Natural killer cell (primary cell): ENCODE measurements around the gene TMEM269. TPM values are rescaled to one million over a fixed set of nuclear protein-coding genes. Genes with fewer than 3 reads are reported as not detected.

Experiments
- ATAC-seq, 3 donors: fragments of 150-1000 bp in 2 of 3; fragments of 200-7000 bp in 1 of 3; cut with Tn5 transposase; 1 replicate in 1 of 3; 2 replicates in 2 of 3; pipeline ENCODE4 v1.10.0; 2021; ENCODE audit warnings: mild to moderate bottlenecking in 2 of 3, moderate library complexity in 2 of 3
- DNase-seq, 2 donors: peaks; one replicate each; pipeline versions ENCODE4 v3.0.0 to v3.0.0-alpha.2; 2013 to 2021; ENCODE audit warnings: mixed read lengths in 1 of 2
- H3K27ac ChIP-seq: one replicate; pipeline ENCODE4 v1.5.1; 2013; ENCODE audit warnings: mild to moderate bottlenecking, low read length
- H3K27me3 ChIP-seq: one replicate; pipeline ENCODE4 v1.6.1; 2013; ENCODE audit warnings: low read length; ENCODE audit not compliant: control insufficient read depth, insufficient read depth
- H3K36me3 ChIP-seq: one replicate; pipeline ENCODE4 v1.6.1; 2013; ENCODE audit warnings: low read length; ENCODE audit not compliant: control insufficient read depth, insufficient read depth
- H3K4me1 ChIP-seq: one replicate; pipeline ENCODE4 v1.6.1; 2013; ENCODE audit warnings: low read length; ENCODE audit not compliant: control insufficient read depth, insufficient read depth
- H3K4me3 ChIP-seq: one replicate; pipeline ENCODE4 v1.5.1; 2013; ENCODE audit warnings: low read length
- H3K9me3 ChIP-seq: one replicate; pipeline ENCODE4 v1.6.1; 2013; ENCODE audit warnings: low read length; ENCODE audit not compliant: control insufficient read depth, insufficient read depth
- H3K27ac Mint-ChIP-seq, 2 donors: one replicate each; pipeline ENCODE4 v1.8.0; 2022; ENCODE audit warnings: mild to moderate bottlenecking in 2 of 2, mixed read lengths in 2 of 2, moderate library complexity in 1 of 2
- H3K27me3 Mint-ChIP-seq, 2 donors: one replicate each; pipeline ENCODE4 v1.8.0; 2022; ENCODE audit warnings: low read depth in 2 of 2, mixed read lengths in 2 of 2
- H3K36me3 Mint-ChIP-seq: one replicate; pipeline ENCODE4 v1.8.0; 2022; ENCODE audit warnings: mixed read lengths
- H3K4me1 Mint-ChIP-seq, 2 donors: one replicate each; pipeline ENCODE4 v1.8.0; 2022; ENCODE audit warnings: mixed read lengths in 2 of 2
- H3K4me3 Mint-ChIP-seq: one replicate; pipeline ENCODE4 v1.8.0; 2022; ENCODE audit warnings: mild to moderate bottlenecking, moderate library complexity, mixed read lengths
- H3K9me3 Mint-ChIP-seq, 2 donors: one replicate each; pipeline ENCODE4 v1.8.0; 2022; ENCODE audit warnings: mixed read lengths in 2 of 2
- CTCF ChIP-seq: fragments of 200-600 bp; IDR thresholded peaks from one replicate; pipeline ENCODE4 v1.8.0; 2022; ENCODE audit warnings: antibody characterized with exemption
- WGBS: methylation state at CpG from one replicate; pipeline ENCODE4 v1.1.7; 2013; ENCODE audit warnings: missing lambda C conversion rate; ENCODE audit not compliant: insufficient coverage; 5-methylcytosine and 5-hydroxymethylcytosine counted together
- intact Hi-C: fragments of 100-400 bp; cut with micrococcal nuclease; formaldehyde crosslinking; loops from one replicate; pipeline ENCODE4 v1.14.2; 2022
- total RNA-seq, 4 donors: library from RNA; stranded (reverse); fragments of 120-200 nt in 1 of 4; gene quantifications; one replicate each; pipeline versions ENCODE4 v1.2.3 to v1.2.4, GENCODE V29; 2013 to 2022

Gene TMEM269, protein sequence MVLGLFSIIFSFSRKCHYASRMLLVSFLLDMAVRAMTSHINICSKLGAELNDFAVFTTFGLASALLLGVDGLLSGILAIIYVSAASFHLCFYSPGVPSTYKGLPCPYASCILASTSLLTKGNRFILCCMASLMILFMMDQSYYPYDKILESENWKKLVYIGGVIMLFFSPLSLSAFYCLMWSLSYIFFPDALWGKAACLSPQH
- total RNA-seq, result 1 to 10 TPM in 1 of 3 donors, under 1 TPM in 2; 0.18 to 1.4 (median 0.33) TPM
- total RNA-seq (2013), result 0.56 TPM

- peak within 1 kb of the TSS; percentile 85 for H3K4me3 Mint-ChIP-seq
These were observed at the start of gene TMEM269 for GRCh38 chr1:42784946-42785693. Gene TMEM269 (plus strand): TSS chr1:42784991. CDS start chr1:42789894, 4,903 bp downstream.

GRCh38 chr1:42735056-42735455 lies 49.7 kb upstream of the TMEM269 start:
- TF ChIP-seq CTCF, result no peak
- H3K4me1 Mint-ChIP-seq, result peaks cover 0 to 11% of the 10 kb centered on the region in 2 donors
- no peaks in the 10 kb centered on the region for H3K9me3 Mint-ChIP-seq
- no peak overlapping the region for H3K4me3 Mint-ChIP-seq
- H3K27me3 Mint-ChIP-seq, result no peaks in the 10 kb centered on the region
- H3K27me3 ChIP-seq, result no peaks in the 10 kb centered on the region
- no peak overlapping the region for H3K4me3 ChIP-seq
- no peak overlapping the region for H3K27ac ChIP-seq
- DNase-seq (no peak), ATAC-seq (no peak)
- intact Hi-C loops, result no loop called here
- no peak overlapping the region for H3K27ac Mint-ChIP-seq
- WGBS, result 88% methylated on average over 11 of the region's 11 CpGs
- H3K9me3 ChIP-seq, result no peaks in the 10 kb centered on the region
- no peaks in the 10 kb centered on the region for H3K36me3 ChIP-seq
- H3K4me1 ChIP-seq, result peaks cover 15% of the 10 kb centered on the region
- no peaks in the 10 kb centered on the region for H3K36me3 Mint-ChIP-seq

More at GRCh38 chr1:42784946-42785693, at the start of gene TMEM269:
- Histone ChIP-seq H3K4me3 (peak within 1 kb of the TSS; percentile 34), H3K27ac (no peak within 1 kb of the TSS), H3K9me3 (no peaks in the 10 kb centered on the region), H3K36me3 (peaks cover 10% of the 10 kb centered on the region), H3K27me3 (no peaks in the 10 kb centered on the region), H3K4me1 (peaks cover 16% of the 10 kb centered on the region)
- TF ChIP-seq CTCF, result no peak
- intact Hi-C loops, result no loop called here
- peak in 1 of 2 donors; percentile 63 for DNase-seq
- 10% methylated on average over 54 of the region's 54 CpGs for WGBS
- peak; percentile 73 to 90 (median 90) for ATAC-seq
- peaks cover 21 to 24% of the 10 kb centered on the region in 2 donors for H3K4me1 Mint-ChIP-seq
- H3K27me3 Mint-ChIP-seq, result no peaks in the 10 kb centered on the region
- peak within 1 kb of the TSS; percentile 22 to 85 for H3K27ac Mint-ChIP-seq
- H3K36me3 Mint-ChIP-seq, result no peaks in the 10 kb centered on the region
- H3K9me3 Mint-ChIP-seq, result no peaks in the 10 kb centered on the region

- DNase-seq (no peak), ATAC-seq (no peak)
- Mint-ChIP-seq H3K4me1 (peaks cover 0 to 11% of the 10 kb centered on the region in 2 donors), H3K4me3 (no peak overlapping the region), H3K9me3 (no peaks in the 10 kb centered on the region), H3K27me3 (no peaks in the 10 kb centered on the region), H3K36me3 (no peaks in the 10 kb centered on the region), H3K27ac (no peak overlapping the region)
- Histone ChIP-seq H3K4me3 (no peak overlapping the region), H3K9me3 (no peaks in the 10 kb centered on the region), H3K4me1 (peaks cover 15% of the 10 kb centered on the region), H3K27ac (no peak overlapping the region), H3K27me3 (no peaks in the 10 kb centered on the region), H3K36me3 (no peaks in the 10 kb centered on the region)
- intact Hi-C loops, result no loop called here
- no peak for TF ChIP-seq CTCF
- WGBS, result 86% methylated on average over 14 of the region's 14 CpGs
These were observed 49.2 kb upstream of the TMEM269 start for GRCh38 chr1:42735477-42736105.
